Common myeloid progenitor, CD34-positive (primary cell): ENCODE results near the gene NFATC3.

Source experiments
- CTCF ChIA-PET: fragments of 350-600 bp; sonication (Branson Sonifier 250); formaldehyde crosslinking; loops from one replicate; lab custom pipeline; 2021; ENCODE audit warnings: antibody characterized with exemption; lab: Charles Lee
- POLR2A ChIA-PET: fragments of 350-600 bp; sonication (Branson Sonifier 250); formaldehyde crosslinking; loops from one replicate; lab custom pipeline; 2021; ENCODE audit warnings: antibody characterized with exemption; lab: Charles Lee
- DNase-seq, 3 donors: peaks; one replicate each; pipeline versions ENCODE4 v3.0.0 to v3.0.0-alpha.2; 2013
- H3K27ac ChIP-seq, 2 experiments: 1 replicate in 1 of 2; 2 replicates in 1 of 2; pipeline ENCODE4 v1.7.0; 2013; ENCODE audit warnings: inconsistent platforms in 2 of 2, low read length in 2 of 2, mild to moderate bottlenecking in 2 of 2, low read depth in 1 of 2, moderate library complexity in 1 of 2; ENCODE audit not compliant: severe bottlenecking in 2 of 2, insufficient read depth in 1 of 2, poor library complexity in 1 of 2
- H3K27me3 ChIP-seq, 5 experiments: replicated peaks in 2 of 5; 1 replicate in 3 of 5; 2 replicates in 2 of 5; pipeline versions ENCODE4 v1.6.1 to v1.7.0; 2013; ENCODE audit warnings: low read length in 4 of 5, mild to moderate bottlenecking in 2 of 5, moderate library complexity in 2 of 5, inconsistent platforms in 1 of 5; ENCODE audit not compliant: insufficient read depth in 5 of 5, control insufficient read depth in 4 of 5
- H3K36me3 ChIP-seq, 4 experiments: 1 replicate in 2 of 4; 2 replicates in 2 of 4; pipeline versions ENCODE4 v1.6.1 to v1.7.0; 2013; ENCODE audit warnings: low read length in 3 of 4, control low read depth in 1 of 4, mild to moderate bottlenecking in 1 of 4; ENCODE audit not compliant: control insufficient read depth in 4 of 4, insufficient read depth in 4 of 4
- H3K4me1 ChIP-seq, 4 experiments: 1 replicate in 3 of 4; 2 replicates in 1 of 4; pipeline versions ENCODE4 v1.6.1 to v1.7.1; 2013; ENCODE audit warnings: low read length in 3 of 4, mild to moderate bottlenecking in 3 of 4, control low read depth in 1 of 4, inconsistent platforms in 1 of 4, moderate library complexity in 1 of 4; ENCODE audit not compliant: control insufficient read depth in 4 of 4, insufficient read depth in 4 of 4; ENCODE audit errors: control extremely low read depth in 1 of 4
- H3K4me3 ChIP-seq, 7 experiments: 1 replicate in 4 of 7; 2 replicates in 3 of 7; pipeline versions ENCODE4 v1.5.1 to v1.7.0; 2013; ENCODE audit warnings: mild to moderate bottlenecking in 7 of 7, low read length in 6 of 7, moderate library complexity in 6 of 7, inconsistent platforms in 2 of 7, low read depth in 2 of 7, control low read depth in 1 of 7; ENCODE audit not compliant: insufficient read depth in 4 of 7, control insufficient read depth in 1 of 7; ENCODE audit errors: extremely low read depth in 1 of 7
- H3K9me3 ChIP-seq, 5 experiments: 1 replicate in 4 of 5; 2 replicates in 1 of 5; pipeline versions ENCODE4 v1.6.1 to v1.7.1; 2013; ENCODE audit warnings: low read length in 4 of 5, mild to moderate bottlenecking in 2 of 5, inconsistent platforms in 1 of 5, low read depth in 1 of 5, moderate library complexity in 1 of 5; ENCODE audit not compliant: control insufficient read depth in 4 of 5, insufficient read depth in 2 of 5; ENCODE audit errors: control extremely low read depth in 1 of 5
- WGBS: methylation state at CpG from one replicate; pipeline ENCODE4 v1.1.5; 2013; ENCODE audit not compliant: insufficient coverage; 5-methylcytosine and 5-hydroxymethylcytosine counted together

Gene NFATC3

GRCh38 chr16:68230956-68231355 is 145.8 kb downstream of the NFATC3 start:
- ChIA-PET CTCF (interaction anchor here (0.6 to 1.6 kb wide), 7 partner anchors 8 to 237 kb away, joined by 3 to 9 read pairs (median 4); no protein-coding TSS in a partner anchor), POLR2A (interaction anchor here (0.7 kb wide), 1 partner anchor 225 kb away, joined by 3 read pairs; no protein-coding TSS in a partner anchor)
- Histone ChIP-seq H3K36me3 (peaks cover 0 to 32% (median 13%) of the 10 kb centered on the region in 4 experiments), H3K27me3 (peaks cover 0 to 3% (median 0%) of the 10 kb centered on the region in 5 experiments), H3K4me3 (no peak overlapping the region), H3K27ac (no peak overlapping the region), H3K9me3 (no peaks in the 10 kb centered on the region), H3K4me1 (peaks cover 0 to 36% (median 33%) of the 10 kb centered on the region in 4 experiments)
- WGBS: 94% methylated on average over 12 of the region's 12 CpGs
- DNase-seq: no peak

- DNase-seq: no peak
- CTCF ChIA-PET: interaction anchor here (0.6 to 1.5 kb wide), 3 partner anchors 8 to 238 kb away, joined by 3 to 4 read pairs (median 3); no protein-coding TSS in a partner anchor
- peaks cover 0 to 26% (median 13%) of the 10 kb centered on the region in 4 experiments for H3K36me3 ChIP-seq
- POLR2A ChIA-PET: interaction anchor here (0.7 kb wide), 1 partner anchor 226 kb away, joined by 3 read pairs; no protein-coding TSS in a partner anchor
- H3K27me3 ChIP-seq: peaks cover 0 to 9% (median 4%) of the 10 kb centered on the region in 5 experiments
- no peak overlapping the region for H3K27ac ChIP-seq
- no peak overlapping the region for H3K4me3 ChIP-seq
- H3K9me3 ChIP-seq: no peaks in the 10 kb centered on the region
- H3K4me1 ChIP-seq: peaks cover 0 to 42% (median 37%) of the 10 kb centered on the region in 4 experiments
- WGBS: 97% methylated on average over 25 of the region's 26 CpGs
Measured at GRCh38 chr16:68231384-68232136, 146.4 kb downstream of the NFATC3 start.

GRCh38 chr16:68232335-68232734 is 147.2 kb downstream of the NFATC3 start:
- DNase-seq: no peak
- peaks cover 0 to 21% (median 13%) of the 10 kb centered on the region in 4 experiments for H3K36me3 ChIP-seq
- no peaks in the 10 kb centered on the region for H3K9me3 ChIP-seq
- ChIA-PET POLR2A (interaction anchor here (0.7 kb wide), 1 partner anchor 161 kb away, joined by 4 read pairs; no protein-coding TSS in a partner anchor), CTCF (interaction anchor here (0.9 kb wide), 1 partner anchor 53 kb away, joined by 3 read pairs; no protein-coding TSS in a partner anchor)
- peaks cover 0 to 44% (median 39%) of the 10 kb centered on the region in 4 experiments for H3K4me1 ChIP-seq
- H3K27ac ChIP-seq: no peak overlapping the region
- WGBS: 97% methylated on average over 13 of the region's 16 CpGs
- peaks cover 0 to 15% (median 8%) of the 10 kb centered on the region in 5 experiments for H3K27me3 ChIP-seq
- no peak overlapping the region for H3K4me3 ChIP-seq

- Histone ChIP-seq H3K9me3 (no peaks in the 10 kb centered on the region), H3K4me1 (peaks cover 0 to 44% (median 36%) of the 10 kb centered on the region in 4 experiments), H3K27me3 (peaks cover 0 to 15% (median 8%) of the 10 kb centered on the region in 5 experiments), H3K36me3 (peaks cover 0 to 20% (median 13%) of the 10 kb centered on the region in 4 experiments), H3K27ac (no peak overlapping the region), H3K4me3 (no peak overlapping the region)
- WGBS: 100% methylated on average over 4 of the region's 5 CpGs
- CTCF ChIA-PET: interaction anchor here (0.9 to 1.7 kb wide), 3 partner anchors 28 to 54 kb away, joined by 3 to 8 read pairs (median 4); no protein-coding TSS in a partner anchor
- POLR2A ChIA-PET: interaction anchor here (0.7 kb wide), 1 partner anchor 162 kb away, joined by 4 read pairs; no protein-coding TSS in a partner anchor
- no peak for DNase-seq
Measured at GRCh38 chr16:68233085-68233834, 148.1 kb downstream of the NFATC3 start.

- ChIA-PET CTCF (interaction anchor here (1.0 to 1.7 kb wide), 4 partner anchors 28 to 164 kb away, joined by 3 to 8 read pairs (median 5); no protein-coding TSS in a partner anchor), POLR2A (interaction anchor here (1.6 kb wide), 1 partner anchor 249 kb away, joined by 5 read pairs; no protein-coding TSS in a partner anchor)
- WGBS: 90% methylated on average over 2 of the region's 8 CpGs
- no peaks in the 10 kb centered on the region for H3K9me3 ChIP-seq
- peaks cover 0 to 43% (median 37%) of the 10 kb centered on the region in 4 experiments for H3K4me1 ChIP-seq
- no peak overlapping the region for H3K27ac ChIP-seq
- no peak overlapping the region for H3K4me3 ChIP-seq
- H3K27me3 ChIP-seq: peaks cover 0 to 15% (median 8%) of the 10 kb centered on the region in 5 experiments
- peaks cover 0 to 16% (median 13%) of the 10 kb centered on the region in 4 experiments for H3K36me3 ChIP-seq
- DNase-seq: no peak
Measured at GRCh38 chr16:68233835-68234187, 148.6 kb downstream of the NFATC3 start.

GRCh38 chr16:68234188-68235107 is 149.3 kb downstream of the NFATC3 start:
- peaks cover 0 to 16% (median 13%) of the 10 kb centered on the region in 4 experiments for H3K36me3 ChIP-seq
- 81% methylated on average over 8 of the region's 13 CpGs for WGBS
- DNase-seq: no peak
- H3K27me3 ChIP-seq: peaks cover 0 to 15% (median 8%) of the 10 kb centered on the region in 5 experiments
- ChIA-PET POLR2A (interaction anchor here (1.6 kb wide), 1 partner anchor 250 kb away, joined by 5 read pairs; no protein-coding TSS in a partner anchor), CTCF (interaction anchor here (1.0 to 1.7 kb wide), 4 partner anchors 27 to 165 kb away, joined by 3 to 8 read pairs (median 5); no protein-coding TSS in a partner anchor)
- H3K4me3 ChIP-seq: no peak overlapping the region
- H3K9me3 ChIP-seq: no peaks in the 10 kb centered on the region
- H3K4me1 ChIP-seq: peaks cover 0 to 39% (median 35%) of the 10 kb centered on the region in 4 experiments
- no peak overlapping the region for H3K27ac ChIP-seq
